Psoas muscle (tissue), 8 donors: Measurements from ENCODE around the gene VAV2. TPM values are rescaled to one million over a fixed set of nuclear protein-coding genes. Genes with fewer than 3 reads are reported as not detected.

ENCODE experiments used
- ATAC-seq, 4 donors: fragments of 200-7000 bp; cut with Tn5 transposase; one replicate each; pipeline ENCODE4 v1.9.1; 2020; ENCODE audit warnings: moderate library complexity in 3 of 4, mild to moderate bottlenecking in 2 of 4
- DNase-seq, 2 donors: peaks; one replicate each; pipeline ENCODE4 v3.0.0-alpha.2; 2020
- H3K27ac ChIP-seq: fragments of 200-600 bp; one replicate; pipeline ENCODE4 v1.8.0; 2022
- H3K27me3 ChIP-seq, 3 donors: fragments of 200-600 bp in 1 of 3; one replicate each; pipeline versions ENCODE4 v1.6.1 to v1.8.0; 2013 to 2022; ENCODE audit warnings: low read length in 2 of 3, mild to moderate bottlenecking in 2 of 3, moderate library complexity in 1 of 3; ENCODE audit not compliant: insufficient read depth in 3 of 3
- H3K36me3 ChIP-seq, 2 donors: fragments of 200-600 bp in 1 of 2; one replicate each; pipeline versions ENCODE4 v1.6.1 to v1.8.0; 2013 to 2022; ENCODE audit warnings: low read depth in 1 of 2, mild to moderate bottlenecking in 1 of 2, moderate library complexity in 1 of 2; ENCODE audit not compliant: insufficient read depth in 1 of 2
- H3K4me1 ChIP-seq: fragments of 200-600 bp; one replicate; pipeline ENCODE4 v1.8.0; 2022
- H3K4me3 ChIP-seq: fragments of 200-600 bp; one replicate; pipeline ENCODE4 v1.8.0; 2022; ENCODE audit warnings: mild to moderate bottlenecking
- H3K9me3 ChIP-seq: fragments of 200-600 bp; one replicate; pipeline ENCODE4 v1.8.0; 2022
- CTCF ChIP-seq: fragments of 200-600 bp; IDR thresholded peaks from one replicate; pipeline ENCODE4 v1.8.0; 2022; ENCODE audit warnings: antibody characterized with exemption
- WGBS, 3 donors: extraction: QIAGEN DNeasy Blood & Tissue Kit; methylation state at CpG; one replicate each; pipeline versions ENCODE4 v1.1.6 to v1.1.7; 2013; 5-methylcytosine and 5-hydroxymethylcytosine counted together
- intact Hi-C, 2 donors: fragments of 100-400 bp; cut with DNase I; formaldehyde crosslinking; loops; one replicate each; pipeline versions ENCODE4 v1.11.0 to v1.14.2; 2022
- polyA plus RNA-seq, 3 donors: library from polyadenylated mRNA; stranded (reverse); fragments of 200-250 nt; gene quantifications; one replicate each; pipeline ENCODE4 v1.2.3, GENCODE V29; 2013
- total RNA-seq, 4 donors: library from RNA; stranded (reverse); fragmentation: NEBNext Ultra II Directional in 2 of 4; extraction: Animal tissue kit (Norgen Biotek cat#: 25700) in 2 of 4; gene quantifications; one replicate each; pipeline versions ENCODE4 v1.2.1 to v1.2.4, GENCODE V29; 2021 to 2023
- donor health status: healthy with polysubstance abuse.
- donor health status: DM: no; HTN: no; CAD: no; lungs with moderate emphysema.
- donor health status: Bipolar disorder and iron deficiency.
- donor health status: healthy.
- donor health status: DM: yes; HTN: yes; CAD: no.
- donor health status: DM: no; HTN: no; CAD: no.
- donor health status: DM: no; HTN: no; CAD: no.
- donor health status: DM: yes; HTN: yes; CAD: no.

VAV2 gene
- total and polyA plus RNA-seq, 7 donors, result 0.70 to 2.9 (median 1.4) TPM

- intact Hi-C loops, result no loop called here
- ATAC-seq (no peak), DNase-seq (no peak)
- Histone ChIP-seq H3K4me1 (no peaks in the 10 kb centered on the region), H3K36me3 (no peaks in the 10 kb centered on the region), H3K9me3 (no peaks in the 10 kb centered on the region), H3K4me3 (no peak overlapping the region), H3K27ac (no peak overlapping the region), H3K27me3 (peaks cover 0 to 25% (median 2%) of the 10 kb centered on the region in 3 donors)
- WGBS, 3 donors, result 68 to 78% (median 76%) methylated on average over 10 to 11 of the region's 11 CpGs
- TF ChIP-seq CTCF, result no peak
Measured at GRCh38 chr9:133858771-133859170, 133.4 kb downstream of the VAV2 start.

- H3K4me1 ChIP-seq, result no peaks in the 10 kb centered on the region
- 92 to 95% (median 95%) methylated on average over 9 of the region's 9 CpGs for WGBS, 3 donors
- DNase-seq (no peak), ATAC-seq (no peak)
- no peak overlapping the region for H3K4me3 ChIP-seq
- H3K27me3 ChIP-seq, result peaks cover 0 to 20% (median 2%) of the 10 kb centered on the region in 3 donors
- no peak for TF ChIP-seq CTCF
- intact Hi-C loops, result no loop called here
- no peak overlapping the region for H3K27ac ChIP-seq
- no peaks in the 10 kb centered on the region for H3K9me3 ChIP-seq
- H3K36me3 ChIP-seq, result no peaks in the 10 kb centered on the region
Measured at GRCh38 chr9:133857639-133858038, 134.5 kb downstream of the VAV2 start.

GRCh38 chr9:133856798-133857197, 135.3 kb downstream of the VAV2 start:
- intact Hi-C loops, result no loop called here
- Histone ChIP-seq H3K27me3 (peaks cover 0 to 13% (median 4%) of the 10 kb centered on the region in 3 donors), H3K4me3 (no peak overlapping the region), H3K36me3 (no peaks in the 10 kb centered on the region), H3K9me3 (no peaks in the 10 kb centered on the region), H3K27ac (no peak overlapping the region), H3K4me1 (no peaks in the 10 kb centered on the region)
- no peak for DNase-seq
- ATAC-seq, result no peak
- WGBS, 3 donors, result 96 to 97% (median 97%) methylated on average over 12 of the region's 12 CpGs
- no peak for TF ChIP-seq CTCF

- Histone ChIP-seq H3K4me3 (no peak overlapping the region), H3K27me3 (peaks cover 0 to 7% (median 4%) of the 10 kb centered on the region in 3 donors), H3K27ac (no peak overlapping the region), H3K36me3 (no peaks in the 10 kb centered on the region), H3K9me3 (no peaks in the 10 kb centered on the region), H3K4me1 (no peaks in the 10 kb centered on the region)
- ATAC-seq (peak in 3 of 4 donors; percentile 49 to 73 (median 50)), DNase-seq (peak in 1 of 2 donors; percentile 72)
- intact Hi-C loops, result no loop called here
- TF ChIP-seq CTCF, result no peak
- 54 to 61% (median 58%) methylated on average over 20 of the region's 20 CpGs for WGBS, 3 donors
Measured at GRCh38 chr9:133855802-133856521, 136.2 kb downstream of the VAV2 start.

GRCh38 chr9:133855371-133855770, 136.8 kb downstream of the VAV2 start:
- H3K27ac ChIP-seq, result peak overlapping the region; percentile 14
- WGBS, 3 donors, result 59 to 63% (median 59%) methylated on average over 15 of the region's 15 CpGs
- no peaks in the 10 kb centered on the region for H3K9me3 ChIP-seq
- ATAC-seq (no peak), DNase-seq (no peak)
- no peaks in the 10 kb centered on the region for H3K36me3 ChIP-seq
- H3K4me1 ChIP-seq, result no peaks in the 10 kb centered on the region
- no peak overlapping the region for H3K4me3 ChIP-seq
- no peak for TF ChIP-seq CTCF
- peaks cover 0 to 7% (median 4%) of the 10 kb centered on the region in 3 donors for H3K27me3 ChIP-seq
- intact Hi-C loops, result no loop called here
